K562 (cell line): ENCODE results near the gene ACSBG1. TPM values are rescaled to one million over a fixed set of nuclear protein-coding genes. Genes with fewer than 3 reads are reported as not detected.

Experiments
- BACH1 ChIP-seq: fragments of 200-800 bp; sonication (Bioruptor generic); IDR thresholded peaks from 2 replicates; pipeline ENCODE4 v1.6.1; 2016; ENCODE audit warnings: missing genetic modification characterization, missing compliant biosample characterization
- HDAC2 ChIP-seq: fragments of 450-650 bp; IDR thresholded peaks from 2 replicates; pipeline ENCODE4 v1.6.1; 2016; ENCODE audit warnings: mild to moderate bottlenecking
- MXI1 ChIP-seq: IDR thresholded peaks from 2 replicates; pipeline ENCODE4 v1.6.1; 2011; ENCODE audit warnings: low read depth, mild to moderate bottlenecking, improper control_type of control experiment, low read length
- POLR2H ChIP-seq: IDR thresholded peaks from 2 replicates; pipeline ENCODE4 v1.6.1; 2016; ENCODE audit warnings: missing genetic modification characterization, low read depth, mild to moderate bottlenecking, control low read depth, missing compliant biosample characterization, moderate library complexity
- RAD51 ChIP-seq: fragments of 450-650 bp; IDR thresholded peaks from 2 replicates; pipeline ENCODE4 v1.7.1; 2016; ENCODE audit warnings: low read depth, mild to moderate bottlenecking, borderline replicate concordance
- TBP ChIP-seq: optimal IDR thresholded peaks from 2 replicates; pipeline ENCODE3; 2011; ENCODE audit warnings: low read depth, low read length, improper control_type of control experiment
- TCF7L2 ChIP-seq: fragments of 150-350 bp; IDR thresholded peaks from 2 replicates; pipeline ENCODE4 v1.6.1; 2016; ENCODE audit warnings: low read depth, mild to moderate bottlenecking, low read length, moderate library complexity
- THAP12 ChIP-seq: fragments of 250-450 bp; sonication (Bioruptor Pico); IDR thresholded peaks from 2 replicates; pipeline ENCODE4 v1.9.0; 2021; ENCODE audit warnings: mild to moderate bottlenecking, inconsistent platforms
- polyA plus RNA-seq, 8 experiments: library from polyadenylated mRNA; depleted of rRNA in 4 of 8; stranded (reverse) in 5 of 8; unstranded in 3 of 8; fragments of >200 nt; fragmentation: Nextera tagmentation in 2 of 8; fragmentation: Illumina TruSeq in 1 of 8; extraction: Ambion mirVana in 2 of 8; extraction: Trizol in 1 of 8; gene quantifications; 2 replicates each; pipeline versions ENCODE4 v1.2.1 to v1.2.3, GENCODE V29; 2011 to 2014; ENCODE audit warnings: inconsistent platforms in 1 of 8, missing spikeins in 1 of 8
- total RNA-seq, 7 experiments: library from RNA; depleted of rRNA in 6 of 7; stranded (reverse); fragments of >200 nt in 6 of 7; fragmentation: Illumina TruSeq in 2 of 7; extraction: Trizol in 2 of 7; gene quantifications; 2 replicates each; pipeline versions ENCODE4 v1.2.1 to v1.2.3, GENCODE V29; 2011 to 2021; ENCODE audit warnings: low replicate concordance in 1 of 7
- TF ChIP-seq, protein P1 (sequence below): sonication (generic); formaldehyde crosslinking; IDR thresholded peaks from 2 replicates; pipeline ENCODE4 v1.8.0; 2022; ENCODE audit warnings: mild to moderate bottlenecking, missing genetic modification reagents

ACSBG1 gene
- total and polyA plus RNA-seq, 9 of the 15 experiments (the other 6 are each of a cell fraction or from before 2014, with no cell fraction given), result 0.36 to 6.4 (median 2.5) TPM

GRCh38 chr15:78276064-78276943, 41.9 kb upstream of the ACSBG1 start (continued):
- TF ChIP-seq THAP12 (CRISPR knock-in tag), result 0 out of 2 replicates have a peak, but pooled peaks have one; percentile 16
- no peak for TF ChIP-seq TBP
- TF ChIP-seq BACH1, result peak; percentile 46; the same call in 1 of the 2 replicates
- no peak for TF ChIP-seq POLR2H
- TF ChIP-seq TCF7L2, result no peak
- 0 out of 2 replicates have a peak, but pooled peaks have one; percentile 34 for TF ChIP-seq HDAC2
- TF ChIP-seq MXI1, result no peak
- no peak for TF ChIP-seq RAD51
- TF ChIP-seq, protein P1, sequence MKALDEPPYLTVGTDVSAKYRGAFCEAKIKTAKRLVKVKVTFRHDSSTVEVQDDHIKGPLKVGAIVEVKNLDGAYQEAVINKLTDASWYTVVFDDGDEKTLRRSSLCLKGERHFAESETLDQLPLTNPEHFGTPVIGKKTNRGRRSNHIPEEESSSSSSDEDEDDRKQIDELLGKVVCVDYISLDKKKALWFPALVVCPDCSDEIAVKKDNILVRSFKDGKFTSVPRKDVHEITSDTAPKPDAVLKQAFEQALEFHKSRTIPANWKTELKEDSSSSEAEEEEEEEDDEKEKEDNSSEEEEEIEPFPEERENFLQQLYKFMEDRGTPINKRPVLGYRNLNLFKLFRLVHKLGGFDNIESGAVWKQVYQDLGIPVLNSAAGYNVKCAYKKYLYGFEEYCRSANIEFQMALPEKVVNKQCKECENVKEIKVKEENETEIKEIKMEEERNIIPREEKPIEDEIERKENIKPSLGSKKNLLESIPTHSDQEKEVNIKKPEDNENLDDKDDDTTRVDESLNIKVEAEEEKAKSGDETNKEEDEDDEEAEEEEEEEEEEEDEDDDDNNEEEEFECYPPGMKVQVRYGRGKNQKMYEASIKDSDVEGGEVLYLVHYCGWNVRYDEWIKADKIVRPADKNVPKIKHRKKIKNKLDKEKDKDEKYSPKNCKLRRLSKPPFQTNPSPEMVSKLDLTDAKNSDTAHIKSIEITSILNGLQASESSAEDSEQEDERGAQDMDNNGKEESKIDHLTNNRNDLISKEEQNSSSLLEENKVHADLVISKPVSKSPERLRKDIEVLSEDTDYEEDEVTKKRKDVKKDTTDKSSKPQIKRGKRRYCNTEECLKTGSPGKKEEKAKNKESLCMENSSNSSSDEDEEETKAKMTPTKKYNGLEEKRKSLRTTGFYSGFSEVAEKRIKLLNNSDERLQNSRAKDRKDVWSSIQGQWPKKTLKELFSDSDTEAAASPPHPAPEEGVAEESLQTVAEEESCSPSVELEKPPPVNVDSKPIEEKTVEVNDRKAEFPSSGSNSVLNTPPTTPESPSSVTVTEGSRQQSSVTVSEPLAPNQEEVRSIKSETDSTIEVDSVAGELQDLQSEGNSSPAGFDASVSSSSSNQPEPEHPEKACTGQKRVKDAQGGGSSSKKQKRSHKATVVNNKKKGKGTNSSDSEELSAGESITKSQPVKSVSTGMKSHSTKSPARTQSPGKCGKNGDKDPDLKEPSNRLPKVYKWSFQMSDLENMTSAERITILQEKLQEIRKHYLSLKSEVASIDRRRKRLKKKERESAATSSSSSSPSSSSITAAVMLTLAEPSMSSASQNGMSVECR (CRISPR knock-in tag), result no peak
